ENCODE results near the gene AMBRA1.

Gene AMBRA1

DNA sequence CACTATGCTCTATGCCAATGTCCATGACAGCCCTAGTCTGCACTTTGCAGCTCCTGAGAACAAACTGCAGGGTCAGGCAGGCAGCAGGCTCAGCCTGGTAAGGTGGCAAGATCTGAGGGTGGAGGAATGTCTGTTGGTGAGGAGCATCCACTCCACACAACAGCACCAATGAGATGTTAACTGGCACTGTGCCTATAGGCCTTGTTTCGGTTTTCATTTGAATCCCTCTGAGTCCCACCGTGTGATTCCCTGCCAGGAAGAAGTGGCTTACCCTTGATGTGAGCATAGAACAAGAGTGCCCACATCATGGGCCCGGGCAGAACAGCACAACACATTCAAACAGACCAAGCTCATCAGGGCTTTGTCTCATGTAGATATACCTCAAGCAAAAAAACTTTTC, 158.1 kb downstream of the AMBRA1 start:
- no peaks in the 10 kb centered on the region for H3K27me3 ChIP-seq
- H4K20me1 ChIP-seq, result peaks cover 10% of the 10 kb centered on the region; the same call in 1 of the 2 replicates
- H3K4me2 ChIP-seq, result no peak overlapping the region
- no peaks in the 10 kb centered on the region for H3K4me1 ChIP-seq
- no peak overlapping the region for H3K27ac ChIP-seq
- H3K4me3 ChIP-seq, result no peak overlapping the region
- TF ChIP-seq Cebpa-rat (IDR thresholded peaks at IDR 0.05), result no peak
- peaks cover 81% of the 10 kb centered on the region for H3K36me3 ChIP-seq
- H3K9me3 ChIP-seq, result no peaks in the 10 kb centered on the region
- H3K9ac ChIP-seq, result no peak overlapping the region

DNA sequence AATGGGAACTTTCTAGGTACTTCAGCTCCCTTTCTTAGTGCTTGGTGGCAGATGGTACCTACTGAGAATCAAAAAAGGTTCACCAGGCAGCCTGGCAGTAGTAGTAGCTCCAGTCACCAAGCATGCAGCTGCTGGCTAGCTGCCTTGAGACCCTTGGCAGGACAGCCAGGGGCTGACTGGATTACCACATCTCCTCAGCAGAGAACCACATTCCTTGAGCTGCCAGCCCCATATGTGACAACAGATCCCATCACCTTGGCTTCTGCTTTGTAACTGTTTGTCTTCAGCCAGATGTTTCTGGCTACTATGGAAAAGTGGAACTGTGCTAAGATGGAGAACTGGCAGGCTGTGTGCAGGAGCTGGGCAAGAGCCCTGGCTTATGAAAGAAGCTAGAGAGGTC, 162.6 kb downstream of the AMBRA1 start:
- Histone ChIP-seq H3K9me3 (no peaks in the 10 kb centered on the region), H3K4me3 (no peak overlapping the region), H3K27me3 (no peaks in the 10 kb centered on the region), H3K4me1 (no peaks in the 10 kb centered on the region), H4K20me1 (no peaks in the 10 kb centered on the region), H3K9ac (no peak overlapping the region), H3K4me2 (no peak overlapping the region), H3K36me3 (peaks cover 87% of the 10 kb centered on the region), H3K27ac (no peak overlapping the region)
- TF ChIP-seq Cebpa-rat (IDR thresholded peaks at IDR 0.05), result no peak

- H3K9ac ChIP-seq, result no peak overlapping the region
- peaks cover 80% of the 10 kb centered on the region for H3K36me3 ChIP-seq
Observed at GRCh38 chr11:46429717-46430116, 164.1 kb downstream of the AMBRA1 start.

DNA sequence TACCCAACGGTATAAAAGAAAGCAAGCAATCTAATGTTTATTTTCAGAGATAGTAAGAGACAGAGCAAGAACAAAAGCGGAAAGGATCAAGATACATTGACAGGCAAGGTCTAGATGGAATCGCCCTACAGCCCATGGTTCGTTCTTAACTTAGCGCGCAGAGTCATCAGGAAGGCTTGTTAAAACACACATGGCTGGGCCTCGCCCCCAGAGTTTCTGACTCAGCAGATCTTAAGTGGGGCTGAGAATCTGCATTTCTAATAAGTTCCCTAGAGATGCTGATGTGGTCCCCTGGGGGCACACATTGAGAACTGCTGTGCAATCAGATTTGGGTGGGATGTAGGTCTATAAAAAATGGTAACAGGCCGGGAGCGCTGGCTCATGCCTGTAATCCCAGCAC, 166.5 kb downstream of the AMBRA1 start:
- Histone ChIP-seq H3K9me3 (no peaks in the 10 kb centered on the region), H3K27me3 (no peaks in the 10 kb centered on the region), H4K20me1 (0 out of 2 replicates have a peak, but pooled peaks cover 4% of the 10 kb centered on the region), H3K9ac (no peak overlapping the region), H3K4me2 (no peak overlapping the region), H3K4me3 (no peak overlapping the region), H3K4me1 (no peaks in the 10 kb centered on the region), H3K27ac (no peak overlapping the region), H3K36me3 (peaks cover 74% of the 10 kb centered on the region)
- no peak for TF ChIP-seq Cebpa-rat (IDR thresholded peaks at IDR 0.05)

More at GRCh38 chr11:46429717-46430116, 164.1 kb downstream of the AMBRA1 start:
- H3K4me2 ChIP-seq, result no peak overlapping the region
- no peaks in the 10 kb centered on the region for H3K27me3 ChIP-seq
- TF ChIP-seq Cebpa-rat (IDR thresholded peaks at IDR 0.05), result no peak
- no peaks in the 10 kb centered on the region for H3K9me3 ChIP-seq
- no peaks in the 10 kb centered on the region for H3K4me1 ChIP-seq
- H4K20me1 ChIP-seq, result no peaks in the 10 kb centered on the region
- no peak overlapping the region for H3K27ac ChIP-seq
- no peak overlapping the region for H3K4me3 ChIP-seq

DNA sequence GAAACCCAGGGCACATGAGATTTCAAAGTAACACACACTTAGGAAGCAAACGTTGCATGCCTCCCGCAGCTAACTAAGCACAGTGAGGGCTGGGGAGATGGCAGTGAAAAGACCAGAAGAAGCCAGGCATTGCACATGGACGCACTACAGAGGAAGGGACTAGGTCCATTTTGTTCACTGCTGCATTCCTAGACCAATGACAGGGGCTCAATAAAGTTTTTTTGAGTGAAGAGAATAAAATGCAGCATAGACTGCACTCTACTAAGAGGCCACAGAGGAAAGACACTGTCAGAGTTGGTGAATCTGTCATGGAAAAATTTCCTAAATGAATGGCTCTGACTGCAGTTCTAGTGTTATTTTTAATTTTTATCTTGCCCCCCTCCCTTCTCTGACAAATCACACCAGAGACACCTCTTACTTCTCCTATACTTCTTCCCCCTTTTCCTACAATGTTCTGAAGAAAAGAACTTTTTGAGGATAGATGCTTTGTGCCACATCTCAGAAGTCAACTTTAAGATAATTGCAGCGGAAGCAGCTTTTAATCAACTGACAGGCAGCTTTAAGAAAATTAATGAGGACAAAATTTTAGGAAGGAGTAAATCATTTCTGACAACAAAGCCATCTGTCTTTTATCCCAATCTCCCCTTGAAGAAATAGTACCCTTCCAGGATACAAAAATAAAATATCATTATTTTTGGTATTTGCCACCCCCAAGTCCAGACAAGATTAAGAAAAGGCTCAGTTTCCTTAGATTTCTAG, 167.4 kb downstream of the AMBRA1 start:
- Histone ChIP-seq H4K20me1 (0 out of 2 replicates have a peak, but pooled peaks cover 9% of the 10 kb centered on the region), H3K4me3 (no peak overlapping the region), H3K36me3 (peaks cover 74% of the 10 kb centered on the region), H3K4me2 (no peak overlapping the region), H3K9me3 (no peaks in the 10 kb centered on the region), H3K9ac (no peak overlapping the region), H3K27me3 (no peaks in the 10 kb centered on the region), H3K27ac (no peak overlapping the region), H3K4me1 (no peaks in the 10 kb centered on the region)
- no peak for TF ChIP-seq Cebpa-rat (IDR thresholded peaks at IDR 0.05)

DNA sequence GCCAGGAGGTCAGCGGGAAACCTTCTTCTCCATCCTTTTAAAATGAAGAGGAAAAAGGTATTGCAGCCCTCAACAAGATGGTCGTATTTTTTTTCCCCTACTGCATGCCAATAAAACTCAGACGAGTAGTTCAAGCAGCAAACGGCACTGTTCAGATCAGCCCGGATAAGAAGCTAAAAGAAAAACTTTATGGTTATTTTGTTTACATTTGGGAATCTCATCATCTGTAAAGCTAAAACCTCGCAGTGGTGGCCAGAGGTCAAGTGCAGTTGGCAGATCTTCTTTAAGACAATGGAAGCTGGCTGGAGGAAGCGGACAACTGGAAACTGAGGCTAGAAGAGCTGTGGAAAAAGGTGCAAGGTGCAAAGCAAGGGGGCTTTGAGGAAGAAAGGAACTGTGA, 171.2 kb downstream of the AMBRA1 start:
- Histone ChIP-seq H3K4me2 (no peak overlapping the region), H3K36me3 (peaks cover 56% of the 10 kb centered on the region), H4K20me1 (0 out of 2 replicates have a peak, but pooled peaks cover 9% of the 10 kb centered on the region), H3K9me3 (no peaks in the 10 kb centered on the region), H3K9ac (no peak overlapping the region), H3K4me3 (no peak overlapping the region), H3K27me3 (no peaks in the 10 kb centered on the region), H3K27ac (no peak overlapping the region), H3K4me1 (no peaks in the 10 kb centered on the region)
- no peak for TF ChIP-seq Cebpa-rat (IDR thresholded peaks at IDR 0.05)

DNA sequence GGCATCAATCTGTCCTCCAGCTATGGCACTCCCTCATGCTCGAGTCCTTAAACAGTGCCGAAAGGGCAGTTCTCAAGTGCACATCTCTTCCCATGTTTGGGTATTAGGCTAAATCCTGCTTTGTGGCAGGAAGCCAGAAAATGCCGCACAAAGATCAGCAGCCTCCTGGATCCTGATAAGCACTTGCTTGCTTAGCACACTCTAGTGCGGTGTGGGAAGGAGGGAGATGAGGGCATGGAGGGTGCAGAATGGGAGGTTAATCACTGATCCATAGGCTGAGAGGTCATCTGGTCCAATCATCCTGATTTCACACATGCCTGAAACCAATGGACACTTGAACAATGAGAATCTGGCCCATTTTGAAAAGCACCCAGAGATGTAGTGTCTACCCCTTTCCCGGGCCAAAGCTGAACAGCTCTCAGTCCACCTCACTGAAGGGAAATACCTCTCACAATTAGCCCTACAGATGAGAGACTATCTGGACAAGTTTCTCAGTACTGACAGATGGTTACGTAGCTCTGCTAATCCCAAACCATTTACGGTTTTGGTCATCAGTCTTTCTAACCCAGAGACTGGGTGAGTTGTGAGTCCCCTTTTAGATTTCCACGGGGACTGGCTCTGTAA, 172.5 kb downstream of the AMBRA1 start:
- Histone ChIP-seq H4K20me1 (0 out of 2 replicates have a peak, but pooled peaks cover 9% of the 10 kb centered on the region), H3K4me2 (no peak overlapping the region), H3K9ac (no peak overlapping the region), H3K27ac (no peak overlapping the region), H3K4me3 (no peak overlapping the region), H3K27me3 (no peaks in the 10 kb centered on the region), H3K36me3 (peaks cover 62% of the 10 kb centered on the region), H3K4me1 (no peaks in the 10 kb centered on the region), H3K9me3 (no peaks in the 10 kb centered on the region)
- TF ChIP-seq Cebpa-rat (IDR thresholded peaks at IDR 0.05), result no peak

- Histone ChIP-seq H3K4me2 (no peak overlapping the region), H3K27ac (no peak overlapping the region), H3K36me3 (peaks cover 66% of the 10 kb centered on the region), H3K4me3 (no peak overlapping the region), H3K27me3 (no peaks in the 10 kb centered on the region), H3K9me3 (no peaks in the 10 kb centered on the region), H3K4me1 (no peaks in the 10 kb centered on the region), H4K20me1 (0 out of 2 replicates have a peak, but pooled peaks cover 9% of the 10 kb centered on the region), H3K9ac (no peak overlapping the region)
- TF ChIP-seq Cebpa-rat (IDR thresholded peaks at IDR 0.05), result no peak
Observed at GRCh38 chr11:46420513-46420912, 173.3 kb downstream of the AMBRA1 start.

- Histone ChIP-seq H3K4me3 (no peak overlapping the region), H3K9me3 (no peaks in the 10 kb centered on the region), H3K27me3 (no peaks in the 10 kb centered on the region), H3K4me2 (no peak overlapping the region), H4K20me1 (0 out of 2 replicates have a peak, but pooled peaks cover 9% of the 10 kb centered on the region), H3K36me3 (peaks cover 72% of the 10 kb centered on the region), H3K27ac (no peak overlapping the region), H3K4me1 (no peaks in the 10 kb centered on the region), H3K9ac (no peak overlapping the region)
- TF ChIP-seq Cebpa-rat (IDR thresholded peaks at IDR 0.05), result no peak
Observed at GRCh38 chr11:46418751-46419150, 175.1 kb downstream of the AMBRA1 start.

GRCh38 chr11:46417711-46418110, 176.1 kb downstream of the AMBRA1 start:
- no peak overlapping the region for H3K9ac ChIP-seq
- no peaks in the 10 kb centered on the region for H3K4me1 ChIP-seq
- H3K9me3 ChIP-seq, result no peaks in the 10 kb centered on the region
- H3K27me3 ChIP-seq, result no peaks in the 10 kb centered on the region
- H4K20me1 ChIP-seq, result 0 out of 2 replicates have a peak, but pooled peaks cover 8% of the 10 kb centered on the region
- TF ChIP-seq Cebpa-rat (IDR thresholded peaks at IDR 0.05), result no peak
- no peak overlapping the region for H3K4me2 ChIP-seq
- no peak overlapping the region for H3K27ac ChIP-seq
- H3K4me3 ChIP-seq, result no peak overlapping the region
- H3K36me3 ChIP-seq, result peaks cover 80% of the 10 kb centered on the region
